Ovary (tissue), 9 donors: ENCODE data around the gene IL27RA. TPM values are rescaled to one million over a fixed set of nuclear protein-coding genes. Genes with fewer than 3 reads are reported as not detected.

Source experiments
- DNase-seq, 5 donors: peaks; one replicate each; pipeline ENCODE4 v3.0.0-alpha.2; 2019 to 2020
- H3K27ac ChIP-seq, 2 donors: fragments of 200-600 bp; one replicate each; pipeline versions ENCODE4 v1.5.1 to v1.8.0; 2019 to 2022
- H3K27me3 ChIP-seq: fragments of 200-600 bp; one replicate; pipeline ENCODE4 v1.8.0; 2022
- H3K36me3 ChIP-seq: fragments of 200-600 bp; sonication (generic); one replicate; pipeline ENCODE4 v1.5.1; 2019
- H3K4me1 ChIP-seq: one replicate; pipeline ENCODE4 v1.8.1; 2013; ENCODE audit warnings: mild to moderate bottlenecking, moderate library complexity; ENCODE audit not compliant: insufficient read depth
- H3K4me3 ChIP-seq: fragments of 200-600 bp; sonication (generic); one replicate; pipeline ENCODE4 v1.5.1; 2017
- H3K9me3 ChIP-seq, 2 donors: fragments of 200-600 bp in 1 of 2; sonication (generic) in 1 of 2; one replicate each; pipeline versions ENCODE4 v1.5.1 to v1.8.1; 2013 to 2019; ENCODE audit warnings: mild to moderate bottlenecking in 1 of 2, moderate library complexity in 1 of 2
- CTCF ChIP-seq, 3 donors: fragments of 450-650 bp in 2 of 3; fragments of 200-600 bp in 1 of 3; IDR thresholded peaks; one replicate each; pipeline versions ENCODE4 v1.5.1 to v1.8.0; 2016 to 2022; ENCODE audit warnings: antibody characterized with exemption in 3 of 3, mild to moderate bottlenecking in 1 of 3
- EP300 ChIP-seq: sonication (generic); formaldehyde crosslinking; IDR thresholded peaks from one replicate; pipeline ENCODE4 v1.6.1; 2017; ENCODE audit warnings: antibody characterized with exemption
- POLR2A ChIP-seq: fragments of 450-650 bp; IDR thresholded peaks from one replicate; pipeline ENCODE4 v1.6.1; 2017; ENCODE audit warnings: antibody characterized with exemption, mild to moderate bottlenecking, moderate library complexity
- WGBS, 3 donors: extraction: QIAGEN DNeasy Blood & Tissue Kit in 1 of 3; methylation state at CpG; one replicate each; pipeline versions ENCODE4 v1.1.5 to v1.1.7; 2013 to 2017; 5-methylcytosine and 5-hydroxymethylcytosine counted together
- intact Hi-C, 4 donors: fragments of 100-400 bp; cut with DNase I; formaldehyde crosslinking; loops; one replicate each; pipeline versions ENCODE4 v1.11.0 to v1.15.1; 2022 to 2023
- polyA plus RNA-seq, 2 donors: library from polyadenylated mRNA; stranded (reverse); fragments of 200-250 nt in 1 of 2; fragments of 350-450 nt in 1 of 2; fragmentation: Illumina TruSeq in 1 of 2; extraction: RNeasy Lipid Tissue Mini Kit (QIAGEN cat#74804) in 1 of 2; gene quantifications; one replicate each; pipeline ENCODE4 v1.2.3, GENCODE V29; 2013 to 2014
- total RNA-seq, 7 donors: library from RNA; depleted of rRNA in 2 of 7; stranded (reverse); fragments of >200 nt in 2 of 7; fragmentation: NEBNext Ultra II Directional in 3 of 7; extraction: Animal tissue kit (Norgen Biotek cat#: 25700) in 3 of 7; gene quantifications; one replicate each; pipeline versions ENCODE4 v1.1.0 to v1.2.4, GENCODE V29; 2016 to 2023
- donor health status: DM: no; HTN: no; CAD: no; lungs with moderate emphysema.
- donor health status: DM: no; HTN: no; CAD: no.
- donor health status: Bipolar disorder and iron deficiency.
- donor health status: DM: yes; HTN: yes; CAD: no.
- donor health status: DM: no; HTN: no; CAD: no.
- donor health status: DM: yes; HTN: yes; CAD: no.

The IL27RA gene
- total and polyA plus RNA-seq, 9 donors = 0.48 to 4.3 (median 2.1) TPM

GRCh38 chr19:14096272-14096992 is 64.9 kb downstream of the IL27RA start:
- Histone ChIP-seq H3K9me3 (no peaks in the 10 kb centered on the region), H3K27ac (no peak overlapping the region), H3K4me3 (no peak overlapping the region), H3K27me3 (no peaks in the 10 kb centered on the region), H3K36me3 (no peaks in the 10 kb centered on the region), H3K4me1 (peaks cover 5% of the 10 kb centered on the region)
- TF ChIP-seq EP300 (no peak), POLR2A (no peak), CTCF (IDR thresholded peaks at IDR 0.05) (no peak)
- intact Hi-C loops = no loop called here
- DNase-seq = no peak
- 92 to 93% (median 92%) methylated on average over 11 of the region's 11 CpGs for WGBS, 3 donors

GRCh38 chr19:14097532-14098151 is 66.1 kb downstream of the IL27RA start:
- TF ChIP-seq POLR2A (no peak), EP300 (no peak), CTCF (IDR thresholded peaks at IDR 0.05) (no peak)
- H3K4me3 ChIP-seq = no peak overlapping the region
- intact Hi-C loops = no loop called here
- H3K9me3 ChIP-seq = no peaks in the 10 kb centered on the region
- 71 to 77% (median 76%) methylated on average over 21 of the region's 21 CpGs for WGBS, 3 donors
- DNase-seq = no peak
- no peaks in the 10 kb centered on the region for H3K4me1 ChIP-seq
- no peaks in the 10 kb centered on the region for H3K36me3 ChIP-seq
- H3K27me3 ChIP-seq = no peaks in the 10 kb centered on the region
- H3K27ac ChIP-seq = no peak overlapping the region

- intact Hi-C loops = no loop called here
- no peak for DNase-seq
- H3K4me1 ChIP-seq = no peaks in the 10 kb centered on the region
- no peak overlapping the region for H3K27ac ChIP-seq
- no peaks in the 10 kb centered on the region for H3K27me3 ChIP-seq
- no peak overlapping the region for H3K4me3 ChIP-seq
- H3K36me3 ChIP-seq = no peaks in the 10 kb centered on the region
- no peak for TF ChIP-seq EP300
- TF ChIP-seq CTCF (IDR thresholded peaks at IDR 0.05) = no peak
- TF ChIP-seq POLR2A = no peak
- no peaks in the 10 kb centered on the region for H3K9me3 ChIP-seq
- WGBS, 3 donors = 94% methylated on average over 6 of the region's 6 CpGs
Measured at GRCh38 chr19:14101003-14101545, 69.5 kb downstream of the IL27RA start.

- Histone ChIP-seq H3K9me3 (no peaks in the 10 kb centered on the region), H3K27me3 (no peaks in the 10 kb centered on the region), H3K4me1 (no peaks in the 10 kb centered on the region), H3K36me3 (no peaks in the 10 kb centered on the region), H3K27ac (no peak overlapping the region), H3K4me3 (no peak overlapping the region)
- TF ChIP-seq POLR2A = no peak
- no peak for TF ChIP-seq CTCF (IDR thresholded peaks at IDR 0.05)
- no peak for TF ChIP-seq EP300
- WGBS, 3 donors = 56 to 60% (median 60%) methylated on average over 11 of the region's 11 CpGs
- intact Hi-C loops = no loop called here
- no peak for DNase-seq
Measured at GRCh38 chr19:14102102-14102696, 70.6 kb downstream of the IL27RA start.
